H9 (cell line): ENCODE results near the gene HEMGN. TPM values are rescaled to one million over a fixed set of nuclear protein-coding genes. Genes with fewer than 3 reads are reported as not detected.

ENCODE experiments used
- DNase-seq: peaks from one replicate; pipeline ENCODE4 v3.0.0-alpha.2; 2017
- H2AFZ ChIP-seq: one replicate; pipeline ENCODE4 v1.6.1; 2013; ENCODE audit warnings: mild to moderate bottlenecking, low read length, control low read depth, moderate library complexity
- H2AK5ac ChIP-seq: 2 replicates; pipeline ENCODE4 v1.6.1; 2013; ENCODE audit warnings: low read length, control low read depth, mixed read lengths; ENCODE audit not compliant: insufficient read length
- H2BK120ac ChIP-seq: one replicate; pipeline ENCODE4 v1.6.1; 2013; ENCODE audit warnings: low read depth, mild to moderate bottlenecking, low read length, control low read depth, inconsistent platforms; ENCODE audit not compliant: poor library complexity, severe bottlenecking
- H2BK12ac ChIP-seq: 2 replicates; pipeline ENCODE4 v1.6.1; 2013; ENCODE audit warnings: low read length, control low read depth, mixed read lengths, low read depth; ENCODE audit not compliant: insufficient read length
- H2BK15ac ChIP-seq: 2 replicates; pipeline ENCODE4 v1.6.1; 2013; ENCODE audit warnings: low read depth, low read length, control low read depth
- H2BK20ac ChIP-seq: one replicate; pipeline ENCODE4 v1.6.1; 2013; ENCODE audit warnings: low read depth, mild to moderate bottlenecking, low read length, control low read depth, inconsistent platforms; ENCODE audit not compliant: poor library complexity, severe bottlenecking
- H2BK5ac ChIP-seq: 2 replicates; pipeline ENCODE4 v1.6.1; 2013; ENCODE audit warnings: low read length, control low read depth, mixed read lengths; ENCODE audit not compliant: insufficient read length
- H3K14ac ChIP-seq: 2 replicates; pipeline ENCODE4 v1.6.1; 2013; ENCODE audit warnings: low read length, control low read depth; ENCODE audit not compliant: insufficient read depth
- H3K18ac ChIP-seq: 2 replicates; pipeline ENCODE4 v1.6.1; 2013; ENCODE audit warnings: low read depth, mild to moderate bottlenecking, mixed read lengths, low read length, control low read depth; ENCODE audit not compliant: insufficient read length
- H3K23ac ChIP-seq: 2 replicates; pipeline ENCODE4 v1.6.1; 2013; ENCODE audit warnings: low read length, control low read depth, mixed read lengths, low read depth; ENCODE audit not compliant: insufficient read length
- H3K23me2 ChIP-seq: 2 replicates; pipeline ENCODE4 v1.6.1; 2013; ENCODE audit warnings: low read depth, mild to moderate bottlenecking, mixed read lengths, low read length, control low read depth; ENCODE audit not compliant: insufficient read length, poor library complexity, severe bottlenecking
- H3K27ac ChIP-seq: 2 replicates; pipeline ENCODE4 v1.5.1; 2013; ENCODE audit warnings: low read length, control low read depth, mixed read lengths, low read depth; ENCODE audit not compliant: insufficient read length
- H3K27me3 ChIP-seq: 2 replicates; pipeline ENCODE4 v1.6.1; 2013; ENCODE audit warnings: low read length, control low read depth, inconsistent platforms; ENCODE audit not compliant: insufficient read depth
- H3K4ac ChIP-seq: 2 replicates; pipeline ENCODE4 v1.6.1; 2013; ENCODE audit warnings: low read depth, mild to moderate bottlenecking, control low read depth, inconsistent platforms, low read length, moderate library complexity
- H3K4me1 ChIP-seq: 2 replicates; pipeline ENCODE4 v1.6.1; 2013; ENCODE audit warnings: low read length, control low read depth, inconsistent platforms; ENCODE audit not compliant: insufficient read depth
- H3K4me2 ChIP-seq: 2 replicates; pipeline ENCODE4 v1.6.1; 2013; ENCODE audit warnings: low read length, control low read depth, mixed read lengths; ENCODE audit not compliant: insufficient read length, insufficient read depth
- H3K56ac ChIP-seq: 2 replicates; pipeline ENCODE4 v1.6.1; 2013; ENCODE audit warnings: low read depth, mild to moderate bottlenecking, mixed read lengths, low read length, control low read depth; ENCODE audit not compliant: insufficient read length
- H3K79me1 ChIP-seq: 2 replicates; pipeline ENCODE4 v1.6.1; 2013; ENCODE audit warnings: low read depth, mild to moderate bottlenecking, moderate library complexity, low read length, control low read depth, inconsistent platforms; ENCODE audit not compliant: insufficient read depth, poor library complexity, severe bottlenecking
- H3K79me2 ChIP-seq: 2 replicates; pipeline ENCODE4 v1.6.1; 2013; ENCODE audit warnings: low read length, control low read depth, inconsistent platforms; ENCODE audit not compliant: insufficient read depth
- H3K9ac ChIP-seq: 2 replicates; pipeline ENCODE4 v1.6.1; 2013; ENCODE audit warnings: low read length, control low read depth, mixed read lengths; ENCODE audit not compliant: insufficient read length; ENCODE audit errors: extremely low read depth
- H3K9me3 ChIP-seq: one replicate; pipeline ENCODE4 v1.6.1; 2013; ENCODE audit warnings: low read depth, low read length, inconsistent platforms; ENCODE audit not compliant: control insufficient read depth
- H3T11ph ChIP-seq: one replicate; pipeline ENCODE4 v1.6.1; 2013; ENCODE audit warnings: mild to moderate bottlenecking, low read length, control low read depth, inconsistent platforms
- H4K20me1 ChIP-seq: one replicate; pipeline ENCODE4 v1.6.1; 2013; ENCODE audit not compliant: control insufficient read depth, insufficient read length, insufficient read depth
- H4K5ac ChIP-seq: 2 replicates; pipeline ENCODE4 v1.6.1; 2013; ENCODE audit warnings: low read depth, mild to moderate bottlenecking, mixed read lengths, low read length, control low read depth; ENCODE audit not compliant: insufficient read length
- H4K8ac ChIP-seq: replicated peaks from 2 replicates; pipeline ENCODE4 v1.6.1; 2013; ENCODE audit warnings: low read length, control low read depth, mixed read lengths, low read depth; ENCODE audit not compliant: insufficient read length
- H4K91ac ChIP-seq: 2 replicates; pipeline ENCODE4 v1.6.1; 2013; ENCODE audit warnings: low read depth, mild to moderate bottlenecking, moderate library complexity, mixed read lengths, low read length, control low read depth; ENCODE audit not compliant: insufficient read length
- H3K27ac Mint-ChIP-seq, 3 experiments: 2 replicates in 2 of 3; 3 replicates in 1 of 3; pipeline ENCODE4 v1.8.0; 2020 to 2021; ENCODE audit warnings: mixed read lengths in 3 of 3, mild to moderate bottlenecking in 1 of 3, moderate library complexity in 1 of 3
- H3K27me3 Mint-ChIP-seq: 2 replicates; pipeline ENCODE4 v1.8.0; 2021; ENCODE audit warnings: low read depth, mild to moderate bottlenecking, moderate library complexity, mixed read lengths
- H3K36me3 Mint-ChIP-seq, 3 experiments: 2 replicates in 2 of 3; 3 replicates in 1 of 3; pipeline ENCODE4 v1.8.0; 2020 to 2021; ENCODE audit warnings: low read depth in 3 of 3, mixed read lengths in 3 of 3; ENCODE audit not compliant: insufficient read depth in 1 of 3
- H3K4me1 Mint-ChIP-seq, 2 experiments: 2 replicates each; pipeline ENCODE4 v1.8.0; 2020; ENCODE audit warnings: mixed read lengths in 2 of 2
- H3K4me3 Mint-ChIP-seq, 2 experiments: 2 replicates in 1 of 2; 3 replicates in 1 of 2; pipeline ENCODE4 v1.8.0; 2020 to 2021; ENCODE audit warnings: mild to moderate bottlenecking in 2 of 2, mixed read lengths in 2 of 2, moderate library complexity in 1 of 2
- H3K9me3 Mint-ChIP-seq, 2 experiments: 2 replicates in 1 of 2; 3 replicates in 1 of 2; pipeline ENCODE4 v1.8.0; 2020; ENCODE audit warnings: mild to moderate bottlenecking in 2 of 2, mixed read lengths in 2 of 2, moderate library complexity in 1 of 2
- WGBS: extraction: QIAGEN DNeasy Blood & Tissue Kit; methylation state at CpG from one replicate; pipeline ENCODE4 v1.1.7; 2013; ENCODE audit warnings: missing lambda C conversion rate, low lambda C conversion rate, mixed read lengths; ENCODE audit not compliant: insufficient read length; ENCODE audit errors: extremely low coverage; 5-methylcytosine and 5-hydroxymethylcytosine counted together
- total RNA-seq: library from RNA; stranded (reverse); gene quantifications from 2 replicates; pipeline ENCODE4 v1.2.1, GENCODE V29; 2021
- TF ChIP-seq, protein P1 (sequence below): fragments of 200-600 bp; sonication (generic); conservative IDR thresholded peaks from 3 replicates; pipeline ENCODE4 v1.8.0; 2021; ENCODE audit warnings: antibody characterized with exemption, mild to moderate bottlenecking

The HEMGN gene
- total RNA-seq, 1 experiment from 2014 or later = not detected

DNA sequence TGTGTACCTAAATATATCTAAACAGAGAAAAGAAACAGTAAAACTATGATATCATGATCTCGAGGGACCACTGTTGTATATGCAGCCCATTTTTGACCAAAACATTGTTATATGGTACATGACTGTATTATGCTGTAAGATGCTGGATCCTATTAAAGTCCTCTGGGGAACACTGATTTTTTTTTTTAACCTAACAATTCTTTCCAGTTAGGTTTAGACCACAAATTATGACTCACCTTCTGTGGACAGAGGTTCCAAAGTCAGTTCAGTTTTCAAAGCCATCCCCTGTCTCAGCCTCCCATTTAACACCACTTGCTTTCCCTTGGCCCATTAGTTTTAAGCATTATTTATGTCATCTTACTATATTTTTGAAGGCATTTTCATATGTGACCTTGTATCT is 42.8 kb downstream of the HEMGN start:
- no peak overlapping the region for H3K9ac ChIP-seq
- no peak overlapping the region for H2BK12ac ChIP-seq
- TF ChIP-seq, protein P1, sequence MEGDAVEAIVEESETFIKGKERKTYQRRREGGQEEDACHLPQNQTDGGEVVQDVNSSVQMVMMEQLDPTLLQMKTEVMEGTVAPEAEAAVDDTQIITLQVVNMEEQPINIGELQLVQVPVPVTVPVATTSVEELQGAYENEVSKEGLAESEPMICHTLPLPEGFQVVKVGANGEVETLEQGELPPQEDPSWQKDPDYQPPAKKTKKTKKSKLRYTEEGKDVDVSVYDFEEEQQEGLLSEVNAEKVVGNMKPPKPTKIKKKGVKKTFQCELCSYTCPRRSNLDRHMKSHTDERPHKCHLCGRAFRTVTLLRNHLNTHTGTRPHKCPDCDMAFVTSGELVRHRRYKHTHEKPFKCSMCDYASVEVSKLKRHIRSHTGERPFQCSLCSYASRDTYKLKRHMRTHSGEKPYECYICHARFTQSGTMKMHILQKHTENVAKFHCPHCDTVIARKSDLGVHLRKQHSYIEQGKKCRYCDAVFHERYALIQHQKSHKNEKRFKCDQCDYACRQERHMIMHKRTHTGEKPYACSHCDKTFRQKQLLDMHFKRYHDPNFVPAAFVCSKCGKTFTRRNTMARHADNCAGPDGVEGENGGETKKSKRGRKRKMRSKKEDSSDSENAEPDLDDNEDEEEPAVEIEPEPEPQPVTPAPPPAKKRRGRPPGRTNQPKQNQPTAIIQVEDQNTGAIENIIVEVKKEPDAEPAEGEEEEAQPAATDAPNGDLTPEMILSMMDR = no peak
- no peak overlapping the region for H2BK20ac ChIP-seq
- no peak overlapping the region for H2AK5ac ChIP-seq
- H2BK120ac ChIP-seq = no peak overlapping the region
- H4K91ac ChIP-seq = no peak overlapping the region
- no peak overlapping the region for H4K8ac ChIP-seq
- H3K4ac ChIP-seq = no peak overlapping the region
- H3T11ph ChIP-seq = no peak overlapping the region
- no peaks in the 10 kb centered on the region for H3K23me2 ChIP-seq
- no peak overlapping the region for H2AFZ ChIP-seq
- H3K9me3 ChIP-seq = no peaks in the 10 kb centered on the region
- no peak overlapping the region for H3K18ac ChIP-seq
- no peak overlapping the region for H2BK15ac ChIP-seq
- no peaks in the 10 kb centered on the region for H3K79me1 ChIP-seq
- H3K23ac ChIP-seq = no peak overlapping the region
- WGBS = no CpG with 5 or more reads among the region's 1 CpG
- peaks cover 0 to 3% of the 10 kb centered on the region in 2 experiments; a peak in 1 of 5 replicates for H3K9me3 Mint-ChIP-seq
- H3K27me3 Mint-ChIP-seq = peaks cover 35% of the 10 kb centered on the region
- no peak overlapping the region for H3K14ac ChIP-seq
- no peaks in the 10 kb centered on the region for H4K20me1 ChIP-seq
- no peaks in the 10 kb centered on the region for H3K27me3 ChIP-seq
- no peak overlapping the region for H3K27ac Mint-ChIP-seq
- no peaks in the 10 kb centered on the region for H3K4me1 ChIP-seq
- H3K79me2 ChIP-seq = no peaks in the 10 kb centered on the region
- H3K56ac ChIP-seq = no peak overlapping the region
- H3K4me3 Mint-ChIP-seq = no peak overlapping the region
- no peak overlapping the region for H4K5ac ChIP-seq
- H3K4me2 ChIP-seq = no peak overlapping the region
- no peak overlapping the region for H2BK5ac ChIP-seq
- H3K27ac ChIP-seq = no peak overlapping the region
- no peaks in the 10 kb centered on the region for H3K36me3 Mint-ChIP-seq
- no peak for DNase-seq
- peaks cover 5 to 6% of the 10 kb centered on the region in 2 experiments for H3K4me1 Mint-ChIP-seq
